H1 (cell line): Measurements from ENCODE around the gene LDLRAD4. TPM values are rescaled to one million over a fixed set of nuclear protein-coding genes. Genes with fewer than 3 reads are reported as not detected.

Source experiments
- BRCA1 ChIP-seq: IDR thresholded peaks from 2 replicates; pipeline ENCODE4 v1.6.1; 2012; ENCODE audit warnings: low read depth, low read length, improper control_type of control experiment
- CHD1 ChIP-seq: IDR thresholded peaks from 2 replicates; pipeline ENCODE4 v1.6.1; 2012; ENCODE audit warnings: low read depth, low read length, improper control_type of control experiment
- CREB1 ChIP-seq: IDR thresholded peaks from 2 replicates; pipeline ENCODE4 v1.6.1; 2012; ENCODE audit warnings: inconsistent platforms
- KDM1A ChIP-seq: fragments of 200-600, 300-600 bp; sonication (generic); IDR thresholded peaks from 2 replicates; pipeline ENCODE4 v1.7.1; 2016; ENCODE audit warnings: mild to moderate bottlenecking, low read length, borderline replicate concordance
- RFX5 ChIP-seq: IDR thresholded peaks from 2 replicates; pipeline ENCODE4 v1.6.1; 2011; ENCODE audit warnings: low read depth, low read length, improper control_type of control experiment, borderline replicate concordance
- RNF2 ChIP-seq: fragments of 200-900, 300-1000 bp; sonication (generic); IDR thresholded peaks from 2 replicates; pipeline ENCODE4 v1.7.1; 2016; ENCODE audit warnings: borderline replicate concordance, low read depth, mild to moderate bottlenecking, antibody characterized with exemption, low read length; ENCODE audit not compliant: poor library complexity, severe bottlenecking; ENCODE audit errors: missing control alignments
- SRF ChIP-seq: IDR thresholded peaks from 2 replicates; pipeline ENCODE4 v1.6.1; 2011; ENCODE audit warnings: mild to moderate bottlenecking, low read depth, low read length, moderate library complexity
- polyA plus RNA-seq, 7 experiments: library from polyadenylated mRNA; depleted of rRNA in 3 of 7; stranded (reverse) in 5 of 7; unstranded in 2 of 7; fragments of >200 nt in 5 of 7; fragments of 200-250 nt in 2 of 7; gene quantifications; 1 replicate in 5 of 7; 2 replicates in 1 of 7; 4 replicates in 1 of 7; pipeline versions ENCODE4 v1.2.1 to v1.2.3, GENCODE V29; 2011 to 2013; ENCODE audit warnings: missing spikeins in 2 of 7, mixed read lengths in 2 of 7
- total RNA-seq: library from RNA; stranded (reverse); fragmentation: NEBNext Ultra II Directional; extraction: Animal tissue kit (Norgen Biotek cat#: 25700); gene quantifications from 2 replicates; pipeline ENCODE4 v1.2.1, GENCODE V29; 2021
- TF ChIP-seq, protein P1 (sequence below), 3 experiments: IDR thresholded peaks; 1 replicate in 2 of 3; 2 replicates in 1 of 3; pipeline versions ENCODE4 v1.5.1 to v1.6.1; 2011; ENCODE audit warnings: low read length in 3 of 3, mild to moderate bottlenecking in 3 of 3, inconsistent platforms in 2 of 3, low read depth in 1 of 3, moderate library complexity in 1 of 3; ENCODE audit not compliant: insufficient read depth in 1 of 3; ENCODE audit errors: control extremely low read depth in 1 of 3
- TF ChIP-seq, protein P2 (sequence below): IDR thresholded peaks from 2 replicates; pipeline ENCODE4 v1.6.1; 2012; ENCODE audit warnings: inconsistent platforms
- TF ChIP-seq, protein P3 (sequence below): IDR thresholded peaks from 2 replicates; pipeline ENCODE4 v1.6.1; 2012; ENCODE audit warnings: inconsistent platforms
- TF ChIP-seq, protein P4 (sequence below): IDR thresholded peaks from 2 replicates; pipeline ENCODE4 v1.6.1; 2011; ENCODE audit warnings: low read length, improper control_type of control experiment

Gene LDLRAD4
- total and polyA plus RNA-seq, 2 of the 8 experiments (the other 6 are each of a cell fraction or from before 2014, with no cell fraction given): 0.77 to 1.4 TPM

DNA sequence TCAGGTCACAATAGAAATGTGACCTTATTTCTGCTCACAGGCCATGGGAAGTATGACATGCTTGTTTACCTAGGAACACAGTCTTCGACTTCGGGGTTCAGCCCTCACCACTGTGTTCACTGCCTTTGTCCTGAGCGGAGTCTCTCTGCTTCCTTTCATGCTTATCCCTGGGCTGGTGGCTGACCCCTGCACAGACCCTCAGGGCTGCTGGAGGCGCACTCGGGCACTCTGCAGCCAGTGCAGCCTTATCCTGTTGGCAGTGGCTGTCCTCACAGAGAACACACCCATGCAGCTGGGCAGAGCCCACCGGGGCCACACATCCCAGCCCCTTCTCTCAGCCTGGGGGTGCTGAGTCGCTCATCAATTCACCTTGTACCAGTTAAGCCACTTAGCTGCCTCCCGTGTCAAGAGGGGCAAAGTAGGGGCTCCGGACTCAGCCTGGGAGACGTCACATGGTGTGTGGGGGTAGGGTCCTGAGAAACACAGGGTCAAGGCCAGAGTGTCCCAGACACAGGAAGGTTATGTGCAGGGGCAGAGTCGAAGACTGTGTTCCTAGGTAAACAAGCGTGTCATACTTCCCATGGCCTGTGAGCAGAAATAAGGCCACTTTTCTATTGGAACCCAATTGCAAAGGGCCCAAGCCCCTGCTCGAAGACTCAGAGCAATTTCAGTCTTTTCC, 400.3 kb downstream of the LDLRAD4 start (continued):
- TF ChIP-seq, protein P1, sequence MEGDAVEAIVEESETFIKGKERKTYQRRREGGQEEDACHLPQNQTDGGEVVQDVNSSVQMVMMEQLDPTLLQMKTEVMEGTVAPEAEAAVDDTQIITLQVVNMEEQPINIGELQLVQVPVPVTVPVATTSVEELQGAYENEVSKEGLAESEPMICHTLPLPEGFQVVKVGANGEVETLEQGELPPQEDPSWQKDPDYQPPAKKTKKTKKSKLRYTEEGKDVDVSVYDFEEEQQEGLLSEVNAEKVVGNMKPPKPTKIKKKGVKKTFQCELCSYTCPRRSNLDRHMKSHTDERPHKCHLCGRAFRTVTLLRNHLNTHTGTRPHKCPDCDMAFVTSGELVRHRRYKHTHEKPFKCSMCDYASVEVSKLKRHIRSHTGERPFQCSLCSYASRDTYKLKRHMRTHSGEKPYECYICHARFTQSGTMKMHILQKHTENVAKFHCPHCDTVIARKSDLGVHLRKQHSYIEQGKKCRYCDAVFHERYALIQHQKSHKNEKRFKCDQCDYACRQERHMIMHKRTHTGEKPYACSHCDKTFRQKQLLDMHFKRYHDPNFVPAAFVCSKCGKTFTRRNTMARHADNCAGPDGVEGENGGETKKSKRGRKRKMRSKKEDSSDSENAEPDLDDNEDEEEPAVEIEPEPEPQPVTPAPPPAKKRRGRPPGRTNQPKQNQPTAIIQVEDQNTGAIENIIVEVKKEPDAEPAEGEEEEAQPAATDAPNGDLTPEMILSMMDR (IDR thresholded peaks at IDR 0.05; ENCODE audit: control extremely low read depth in 1 of 3, insufficient read depth in 1 of 3, low read depth in 1 of 3, low read length in 3 of 3): no peak
- no peak for TF ChIP-seq KDM1A
- no peak for TF ChIP-seq RFX5
- TF ChIP-seq, protein P2, sequence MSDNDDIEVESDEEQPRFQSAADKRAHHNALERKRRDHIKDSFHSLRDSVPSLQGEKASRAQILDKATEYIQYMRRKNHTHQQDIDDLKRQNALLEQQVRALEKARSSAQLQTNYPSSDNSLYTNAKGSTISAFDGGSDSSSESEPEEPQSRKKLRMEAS: no peak
- no peak for TF ChIP-seq BRCA1
- TF ChIP-seq SRF: no peak
- no peak for TF ChIP-seq CREB1
- TF ChIP-seq RNF2: no peak
- TF ChIP-seq CHD1: no peak
- TF ChIP-seq, protein P3, sequence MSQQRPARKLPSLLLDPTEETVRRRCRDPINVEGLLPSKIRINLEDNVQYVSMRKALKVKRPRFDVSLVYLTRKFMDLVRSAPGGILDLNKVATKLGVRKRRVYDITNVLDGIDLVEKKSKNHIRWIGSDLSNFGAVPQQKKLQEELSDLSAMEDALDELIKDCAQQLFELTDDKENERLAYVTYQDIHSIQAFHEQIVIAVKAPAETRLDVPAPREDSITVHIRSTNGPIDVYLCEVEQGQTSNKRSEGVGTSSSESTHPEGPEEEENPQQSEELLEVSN: no peak
- TF ChIP-seq, protein P4, sequence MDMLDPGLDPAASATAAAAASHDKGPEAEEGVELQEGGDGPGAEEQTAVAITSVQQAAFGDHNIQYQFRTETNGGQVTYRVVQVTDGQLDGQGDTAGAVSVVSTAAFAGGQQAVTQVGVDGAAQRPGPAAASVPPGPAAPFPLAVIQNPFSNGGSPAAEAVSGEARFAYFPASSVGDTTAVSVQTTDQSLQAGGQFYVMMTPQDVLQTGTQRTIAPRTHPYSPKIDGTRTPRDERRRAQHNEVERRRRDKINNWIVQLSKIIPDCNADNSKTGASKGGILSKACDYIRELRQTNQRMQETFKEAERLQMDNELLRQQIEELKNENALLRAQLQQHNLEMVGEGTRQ: no peak
